B cell (primary cell): ENCODE measurements around the gene PROM1.

Experiments
- EZH2 ChIP-seq: IDR thresholded peaks from 2 replicates; pipeline ENCODE4 v1.6.1; 2012; ENCODE audit warnings: borderline replicate concordance, low read depth, mild to moderate bottlenecking, moderate library complexity, low read length; ENCODE audit not compliant: insufficient read depth, poor library complexity, severe bottlenecking
- TF ChIP-seq, protein P1 (sequence below): fragments of 200-600 bp; IDR thresholded peaks from one replicate; pipeline ENCODE4 v1.8.0; 2022; ENCODE audit warnings: antibody characterized with exemption, mild to moderate bottlenecking

- TF ChIP-seq, protein P1, sequence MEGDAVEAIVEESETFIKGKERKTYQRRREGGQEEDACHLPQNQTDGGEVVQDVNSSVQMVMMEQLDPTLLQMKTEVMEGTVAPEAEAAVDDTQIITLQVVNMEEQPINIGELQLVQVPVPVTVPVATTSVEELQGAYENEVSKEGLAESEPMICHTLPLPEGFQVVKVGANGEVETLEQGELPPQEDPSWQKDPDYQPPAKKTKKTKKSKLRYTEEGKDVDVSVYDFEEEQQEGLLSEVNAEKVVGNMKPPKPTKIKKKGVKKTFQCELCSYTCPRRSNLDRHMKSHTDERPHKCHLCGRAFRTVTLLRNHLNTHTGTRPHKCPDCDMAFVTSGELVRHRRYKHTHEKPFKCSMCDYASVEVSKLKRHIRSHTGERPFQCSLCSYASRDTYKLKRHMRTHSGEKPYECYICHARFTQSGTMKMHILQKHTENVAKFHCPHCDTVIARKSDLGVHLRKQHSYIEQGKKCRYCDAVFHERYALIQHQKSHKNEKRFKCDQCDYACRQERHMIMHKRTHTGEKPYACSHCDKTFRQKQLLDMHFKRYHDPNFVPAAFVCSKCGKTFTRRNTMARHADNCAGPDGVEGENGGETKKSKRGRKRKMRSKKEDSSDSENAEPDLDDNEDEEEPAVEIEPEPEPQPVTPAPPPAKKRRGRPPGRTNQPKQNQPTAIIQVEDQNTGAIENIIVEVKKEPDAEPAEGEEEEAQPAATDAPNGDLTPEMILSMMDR = no peak
- TF ChIP-seq EZH2 = no peak
Observed at GRCh38 chr4:16124232-16124631, 40.4 kb upstream of the PROM1 start.
